Stimulated activated CD8-positive, alpha-beta memory T cell treated with anti-CD3 and anti-CD28 coated beads, Interleukin-15, amount 100 ng/mL, for 24 hours (primary cell): ENCODE measurements around the gene CHI3L2.

ENCODE experiments used
- DNase-seq: peaks from one replicate; pipeline ENCODE4 v3.0.0-alpha.2; 2020; ENCODE audit warnings: low read depth

Gene CHI3L2

DNA sequence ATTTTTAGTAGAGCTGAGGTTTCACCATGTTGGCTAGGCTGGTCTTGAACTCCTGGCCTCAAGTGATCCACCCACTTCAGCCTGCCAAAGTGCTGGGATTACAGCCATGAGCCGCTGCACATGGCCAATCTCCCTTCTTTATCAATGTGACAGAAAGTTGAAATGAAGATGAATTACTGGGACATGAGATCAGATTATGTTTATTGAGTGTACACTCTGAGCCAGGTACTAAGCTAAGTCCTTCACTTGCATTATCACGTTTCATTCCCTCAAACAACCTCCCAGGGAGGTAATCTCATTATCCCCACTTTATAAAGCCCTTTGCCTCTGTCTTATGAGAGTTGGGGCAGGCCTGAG is 6.3 kb upstream of the CHI3L2 start:
- DNase-seq: no peak

DNA sequence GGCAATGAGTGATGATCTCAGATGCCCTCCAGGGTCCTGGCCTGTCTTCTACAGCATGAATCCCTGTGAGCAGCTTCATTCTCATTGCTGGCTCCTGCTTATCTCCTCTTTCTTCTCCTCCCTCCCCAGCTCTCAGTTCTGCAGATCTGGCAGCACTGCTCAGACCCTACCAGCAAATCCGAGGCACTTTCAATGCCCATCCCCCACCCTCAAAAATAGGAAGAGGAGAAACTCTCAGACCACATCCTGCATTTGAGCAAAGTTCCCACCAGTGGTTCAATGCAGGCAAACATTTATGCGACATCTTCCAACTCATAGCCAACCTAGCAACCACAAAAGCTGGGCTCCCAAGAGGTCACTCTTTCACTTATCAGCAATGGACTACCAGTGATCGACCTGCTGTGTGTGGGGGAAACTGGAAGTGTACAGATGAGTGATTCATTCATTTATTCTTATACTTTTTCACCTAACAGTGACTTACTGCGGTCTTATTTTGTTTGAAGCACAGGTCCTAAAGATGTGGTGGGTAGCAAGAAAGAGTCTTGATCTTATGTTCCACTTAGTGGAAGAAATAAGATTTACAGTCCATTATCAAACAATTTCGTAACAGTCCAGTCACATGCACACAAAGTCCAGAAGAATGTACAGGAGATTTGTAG is 5.8 kb upstream of the CHI3L2 start:
- DNase-seq: no peak

DNA sequence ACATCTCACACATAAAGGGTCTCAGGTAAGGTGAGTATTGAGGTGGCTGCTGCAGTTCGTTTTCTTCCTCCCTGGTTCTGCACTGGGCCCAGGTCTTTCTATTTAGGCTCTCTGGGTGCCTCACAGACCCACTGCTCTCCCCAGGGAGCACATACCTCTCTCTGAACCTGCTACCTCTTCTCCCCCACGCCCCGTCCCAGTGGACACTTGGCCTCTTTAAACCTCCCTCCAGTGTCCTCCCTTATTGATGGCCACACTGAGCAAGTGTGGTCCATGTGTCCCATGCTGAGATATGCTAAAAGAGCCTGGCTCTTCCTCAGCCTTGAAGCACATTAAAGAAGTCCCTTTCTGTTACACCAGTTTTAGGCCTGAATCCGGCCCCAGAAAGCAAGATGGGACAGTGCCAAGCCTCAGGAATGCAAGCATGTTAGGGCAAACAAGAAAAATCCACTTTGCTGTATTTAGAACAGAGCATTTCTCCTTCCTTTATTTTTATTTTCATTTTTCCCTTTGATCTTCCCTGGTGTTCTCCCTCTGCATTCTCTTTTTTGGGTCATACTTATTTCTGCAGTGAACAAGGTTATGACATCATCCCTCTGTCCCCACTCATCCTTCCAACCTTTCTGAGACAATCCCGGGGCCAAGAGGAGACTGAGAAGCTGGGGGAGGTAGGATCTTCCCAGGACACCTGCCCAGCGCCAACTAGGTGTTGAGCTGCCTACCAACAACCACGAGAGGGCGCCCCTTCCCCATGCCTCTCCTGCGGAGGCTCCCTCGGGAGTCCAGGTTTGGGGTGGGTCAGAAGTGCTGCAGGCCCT is 5.0 kb upstream of the CHI3L2 start:
- DNase-seq: no peak

DNA sequence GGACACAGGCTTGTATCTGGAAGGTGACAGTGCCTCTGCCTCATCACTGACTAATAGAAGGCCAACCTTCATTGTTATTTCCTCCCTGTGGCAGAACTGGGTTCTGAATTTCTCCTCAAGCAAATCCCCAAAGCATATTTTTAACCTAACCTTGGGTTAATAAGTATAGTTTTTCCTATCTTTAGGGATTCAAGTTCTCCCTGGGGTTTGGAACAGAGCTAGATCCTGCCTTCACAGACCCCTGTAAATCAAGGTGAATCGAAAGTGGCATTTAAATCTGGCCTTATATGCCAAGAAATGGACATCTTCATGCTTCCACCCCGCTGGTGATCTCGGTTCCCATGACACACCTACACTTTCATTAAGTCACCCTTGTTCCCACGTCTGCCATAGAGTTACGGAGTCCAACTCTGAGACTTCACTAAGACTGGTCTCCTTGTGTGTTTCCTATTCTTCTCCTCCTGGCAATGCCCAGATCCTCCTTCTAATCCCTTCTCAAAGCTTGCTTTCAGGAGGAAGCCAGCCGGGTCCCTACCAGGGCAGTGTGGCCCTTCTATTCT is 4.3 kb upstream of the CHI3L2 start:
- DNase-seq: no peak

DNA sequence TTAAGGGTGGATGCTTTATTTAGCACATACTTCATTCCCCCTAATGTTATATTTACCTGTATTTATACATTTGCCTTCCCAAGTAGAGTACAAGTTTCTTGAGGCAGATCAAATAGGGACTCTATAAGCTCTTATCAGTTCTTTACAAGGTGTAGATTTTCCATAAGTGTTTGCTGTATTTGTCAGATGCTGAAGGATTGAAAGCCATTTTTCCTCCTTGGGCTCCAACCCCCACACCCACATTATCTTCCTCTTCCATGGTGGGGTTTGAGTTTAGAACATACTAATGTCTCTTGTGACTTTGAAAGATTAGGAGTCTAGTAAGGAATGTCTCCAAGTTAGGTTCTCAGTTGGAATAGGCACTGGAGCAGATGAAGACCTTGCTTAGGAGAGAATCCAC is 2.4 kb upstream of the CHI3L2 start:
- DNase-seq: no peak

DNA sequence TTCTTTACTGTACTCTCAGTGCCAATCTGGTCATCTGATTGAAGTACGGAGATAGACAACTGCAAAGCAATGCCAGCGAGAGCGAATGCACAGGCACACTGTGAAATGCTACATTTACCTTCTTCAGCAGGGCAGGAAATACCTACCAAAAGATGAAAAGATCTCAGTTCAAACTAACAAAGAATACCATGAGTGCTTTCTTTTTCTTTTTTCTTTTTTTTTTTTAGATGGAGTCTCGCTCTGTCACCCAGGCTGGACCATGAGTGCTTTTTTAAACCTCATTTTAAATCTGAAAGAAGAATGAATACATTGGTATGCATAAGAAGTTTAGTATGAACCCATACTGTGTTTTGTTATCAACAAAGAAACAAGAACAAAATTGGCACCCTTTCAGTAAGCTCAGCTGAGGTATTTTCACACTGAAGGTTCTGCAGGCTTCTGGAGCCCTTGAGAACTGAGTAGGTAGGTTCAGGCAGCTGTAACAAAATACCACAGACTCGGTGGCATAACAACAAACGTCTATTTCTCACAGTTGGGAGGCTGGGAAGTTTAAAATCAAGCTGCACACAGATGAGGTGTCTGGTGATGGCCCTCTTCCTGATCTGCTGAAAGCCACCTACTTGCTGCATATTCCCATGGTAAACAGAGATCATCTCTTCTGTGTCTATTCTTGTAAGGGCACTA is 1.7 kb upstream of the CHI3L2 start:
- DNase-seq: no peak

DNA sequence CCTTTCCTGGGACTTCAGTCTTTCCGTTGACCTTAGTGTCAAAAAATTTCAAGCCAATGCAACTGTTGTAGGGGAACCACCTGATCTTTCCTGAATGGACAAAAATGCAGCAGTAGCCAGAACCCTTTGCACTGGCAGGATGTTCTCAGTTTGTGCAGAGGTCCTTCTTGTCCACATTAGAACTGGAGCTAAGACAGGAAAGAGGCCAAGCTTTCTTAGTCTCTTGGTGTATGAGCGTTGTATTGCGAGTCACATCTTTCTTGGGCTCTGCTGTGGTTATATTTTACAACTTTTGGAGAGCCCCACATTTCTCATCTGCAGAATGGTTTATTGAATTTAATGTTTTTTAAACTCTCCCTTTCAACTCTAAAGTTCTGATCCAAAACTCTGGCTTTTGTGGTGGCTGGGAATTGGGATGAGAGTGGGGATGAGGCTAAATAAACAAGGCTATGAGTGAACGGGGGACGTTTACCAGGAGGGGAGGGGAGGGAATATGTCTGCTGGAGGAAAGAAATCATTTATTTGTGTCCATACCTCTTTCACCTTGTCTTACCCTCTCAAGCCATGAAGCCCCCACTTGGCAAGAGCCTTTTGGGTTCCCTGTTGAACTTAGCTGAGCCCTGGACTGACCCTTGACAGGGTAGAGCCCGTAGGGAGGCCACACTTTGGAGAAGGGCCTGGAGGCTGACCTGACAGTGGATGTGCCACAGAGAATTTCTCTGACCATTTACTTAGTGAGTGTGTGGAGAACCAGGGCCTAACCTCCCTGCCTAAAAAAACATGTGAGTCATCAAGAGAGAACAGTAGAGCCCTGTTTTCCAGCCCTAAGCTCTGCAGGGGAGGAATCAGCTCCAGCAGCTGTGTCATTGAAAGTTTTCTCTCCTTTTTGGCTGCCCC is 586 bp downstream of the CHI3L2 start:
- no peak for DNase-seq

DNA sequence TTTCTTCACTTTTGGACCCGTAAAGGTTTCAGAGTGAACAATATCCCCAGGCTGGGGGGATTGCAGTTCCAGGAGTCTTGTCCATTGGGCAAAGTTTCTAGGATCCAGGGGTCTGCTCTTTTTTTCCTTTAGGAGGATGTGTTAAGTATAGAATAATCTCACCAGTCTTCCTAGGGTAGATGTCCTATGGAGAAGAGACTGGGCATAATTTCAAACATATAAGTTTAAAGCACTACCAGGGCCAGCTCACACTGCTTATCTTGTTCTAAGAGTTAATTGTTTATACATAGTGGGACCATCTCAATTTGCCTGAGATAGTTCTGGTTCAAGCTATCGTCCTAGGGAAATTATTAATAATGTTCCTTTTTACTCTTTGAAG is 1.2 kb downstream of the CHI3L2 start:
- no peak for DNase-seq

DNA sequence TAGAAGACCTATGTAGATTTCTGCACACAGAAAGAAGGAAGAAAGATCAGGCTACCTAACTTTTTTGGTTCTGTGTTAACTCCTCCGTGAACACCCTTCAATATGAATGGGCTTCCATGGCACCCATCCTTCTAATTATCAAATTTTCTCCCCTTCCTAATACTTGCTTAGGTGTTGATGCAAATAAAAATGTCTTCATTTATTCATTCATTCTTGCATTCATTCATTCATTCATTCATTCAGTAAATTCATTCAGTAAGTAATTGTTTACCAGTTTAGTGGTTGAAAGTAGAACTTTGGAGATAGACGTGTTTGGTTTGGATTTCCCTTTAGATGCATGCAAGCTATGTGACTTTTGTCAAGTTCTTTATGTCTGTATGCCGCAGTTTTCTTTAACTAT is 4.6 kb downstream of the CHI3L2 start:
- no peak for DNase-seq

DNA sequence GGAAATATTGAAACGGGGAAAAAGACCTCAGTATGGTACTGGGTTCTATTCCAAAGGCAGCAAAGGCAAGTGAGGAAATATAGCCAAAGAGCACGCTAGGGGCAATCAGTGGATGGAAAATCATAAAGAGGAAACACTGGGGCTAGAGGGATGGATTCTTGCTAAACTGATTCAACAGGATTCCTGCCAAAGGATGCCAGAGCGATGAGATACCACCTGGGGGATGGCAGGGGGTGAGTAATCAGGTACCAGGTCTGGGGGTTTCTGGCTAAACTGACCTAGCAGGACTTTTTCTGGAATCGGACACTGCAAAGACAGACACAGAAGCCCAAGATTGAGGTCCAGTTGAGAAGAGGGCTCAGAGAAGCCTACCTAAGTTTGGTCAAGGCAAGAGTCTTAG is 6.7 kb downstream of the CHI3L2 start:
- no peak for DNase-seq

DNA sequence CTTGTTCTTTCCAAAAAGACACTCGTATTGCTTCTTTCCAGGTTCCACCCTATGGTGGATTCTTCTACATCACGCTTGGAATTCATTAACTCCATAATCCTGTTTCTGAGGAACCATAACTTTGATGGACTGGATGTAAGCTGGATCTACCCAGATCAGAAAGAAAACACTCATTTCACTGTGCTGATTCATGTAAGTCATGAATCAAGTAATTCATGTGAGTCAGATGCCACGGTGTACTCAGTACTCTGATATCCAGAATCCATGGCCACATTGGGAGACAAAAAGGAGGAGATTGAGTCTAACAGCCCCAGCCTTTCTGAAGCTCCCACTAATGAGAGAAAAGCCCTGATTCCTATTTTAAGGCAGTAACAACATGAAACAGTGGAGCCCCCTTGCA is 7.4 kb downstream of the CHI3L2 start:
- DNase-seq: no peak

DNA sequence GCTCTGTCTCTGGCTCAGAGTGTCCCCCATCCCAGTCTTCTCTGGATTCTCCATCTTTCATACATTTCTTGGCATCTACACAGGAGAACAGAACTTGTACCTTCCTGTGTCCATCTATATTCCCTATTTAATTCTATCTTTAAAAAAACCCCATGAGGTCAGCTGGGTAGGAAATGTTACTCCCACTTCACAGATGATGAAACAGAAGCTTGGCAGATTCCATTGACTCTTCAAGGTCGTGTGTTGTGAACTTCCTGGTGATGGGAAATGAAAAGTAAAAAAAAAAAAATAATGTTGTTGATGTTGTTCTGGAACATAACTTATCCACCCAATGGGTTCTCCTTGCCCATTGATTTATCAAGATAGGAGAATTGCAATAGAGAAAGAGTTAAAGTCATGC is 8.9 kb downstream of the CHI3L2 start:
- DNase-seq: no peak

DNA sequence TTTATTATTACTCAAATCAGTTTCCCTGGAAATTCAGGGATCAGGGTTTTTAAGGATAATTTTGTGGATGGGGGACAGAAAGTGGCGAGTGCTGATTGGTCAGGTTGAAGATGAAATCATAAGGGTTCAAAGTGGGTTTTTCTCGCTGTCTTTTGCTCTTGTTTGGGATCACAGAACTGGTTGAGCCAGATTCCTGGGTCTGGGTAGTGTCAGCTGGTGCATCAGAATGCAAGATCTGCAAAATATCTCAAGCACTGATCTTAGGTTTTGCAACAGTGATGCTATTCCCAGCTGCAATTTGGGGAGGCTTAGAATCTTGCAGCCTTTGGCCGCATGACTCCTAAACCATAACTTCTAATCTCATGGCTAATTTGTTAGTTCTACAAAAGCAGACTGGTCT is 9.3 kb downstream of the CHI3L2 start:
- DNase-seq: no peak

DNA sequence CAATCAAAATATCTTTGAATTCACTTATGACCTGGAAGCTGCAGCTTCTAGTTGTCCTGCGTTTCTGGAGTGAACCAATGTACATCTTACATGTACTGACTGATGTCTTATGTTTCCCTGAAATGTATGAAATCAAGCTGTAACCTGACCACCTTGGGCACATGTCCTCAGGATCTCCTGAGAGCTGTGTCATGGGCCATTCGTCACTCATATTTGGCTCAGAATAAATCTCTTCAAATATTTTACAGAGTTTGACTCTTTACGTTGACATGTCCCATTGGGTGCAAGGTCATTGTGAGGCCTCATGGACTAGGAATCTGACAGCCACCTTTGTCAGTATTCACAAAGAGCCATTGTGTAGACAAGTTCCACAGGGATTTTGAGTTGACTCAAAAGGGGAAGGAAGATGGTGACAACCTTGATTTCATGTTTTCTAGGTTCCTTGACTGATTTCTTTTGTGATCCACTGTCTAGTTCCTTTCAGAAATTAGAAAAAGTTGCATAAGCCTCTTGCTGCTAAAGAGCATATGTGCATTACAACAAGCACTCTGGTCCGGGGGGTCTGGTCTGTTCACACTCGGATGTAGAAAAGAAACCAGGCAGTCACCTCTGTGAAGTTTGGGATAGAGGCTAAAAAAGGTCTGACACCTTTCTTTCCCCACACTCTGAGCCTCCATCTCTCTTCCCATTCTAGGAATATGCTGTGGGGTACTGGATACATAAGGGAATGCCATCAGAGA is 10.7 kb downstream of the CHI3L2 start:
- DNase-seq: no peak

DNA sequence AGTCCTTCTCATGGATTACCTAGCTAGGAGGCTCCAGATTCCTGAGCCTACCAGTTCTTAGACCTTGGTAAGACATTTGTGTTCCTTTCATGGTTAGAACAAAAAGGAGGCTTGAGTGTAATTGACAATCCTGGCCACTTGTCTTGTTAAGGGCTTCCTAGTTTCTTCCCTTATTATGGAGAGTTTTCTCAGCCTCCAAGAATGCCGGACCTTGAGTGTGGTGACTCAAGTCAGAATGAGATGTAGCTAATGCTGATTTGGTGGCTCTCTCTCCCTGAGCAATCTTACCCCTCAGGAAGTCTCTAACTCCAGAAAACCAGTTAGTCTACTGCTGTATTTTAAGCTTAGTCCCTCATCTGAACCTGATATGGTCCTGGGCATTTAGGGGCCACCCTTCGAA is 14.3 kb downstream of the CHI3L2 start:
- no peak for DNase-seq

DNA sequence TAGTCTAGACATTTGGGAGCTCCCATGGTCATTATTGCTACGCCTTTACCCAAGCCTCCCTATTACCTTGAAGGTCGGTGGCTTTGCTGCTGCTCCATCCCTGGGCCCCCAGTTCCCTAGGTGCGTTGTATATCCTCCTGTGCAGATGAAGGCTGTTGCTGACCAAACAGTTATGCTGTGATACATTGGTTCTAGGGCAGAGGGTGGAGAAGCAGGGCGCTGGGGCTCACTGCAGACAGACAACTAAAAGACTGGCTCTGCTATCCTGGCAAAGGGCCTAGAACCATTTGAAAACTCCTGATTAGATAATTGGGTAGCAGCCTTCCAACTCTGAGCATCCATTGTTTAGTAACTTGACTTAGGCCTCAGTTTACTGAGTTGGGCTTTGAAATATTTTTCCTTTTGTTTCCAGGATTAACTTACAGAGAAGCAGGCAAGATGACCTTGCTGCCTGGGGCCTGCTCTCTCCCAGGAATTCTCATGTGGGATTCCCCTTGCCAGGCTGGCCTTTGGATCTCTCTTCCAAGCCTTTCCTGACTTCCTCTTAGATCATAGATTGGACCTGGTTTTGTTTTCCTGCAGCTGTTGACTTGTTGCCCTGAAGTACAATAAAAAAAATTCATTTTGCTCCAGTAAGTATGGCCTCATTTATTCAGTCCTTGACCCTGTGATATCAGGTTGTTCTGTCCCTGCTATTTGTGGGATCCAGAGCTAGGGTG is 15.5 kb downstream of the CHI3L2 start:
- no peak for DNase-seq

DNA sequence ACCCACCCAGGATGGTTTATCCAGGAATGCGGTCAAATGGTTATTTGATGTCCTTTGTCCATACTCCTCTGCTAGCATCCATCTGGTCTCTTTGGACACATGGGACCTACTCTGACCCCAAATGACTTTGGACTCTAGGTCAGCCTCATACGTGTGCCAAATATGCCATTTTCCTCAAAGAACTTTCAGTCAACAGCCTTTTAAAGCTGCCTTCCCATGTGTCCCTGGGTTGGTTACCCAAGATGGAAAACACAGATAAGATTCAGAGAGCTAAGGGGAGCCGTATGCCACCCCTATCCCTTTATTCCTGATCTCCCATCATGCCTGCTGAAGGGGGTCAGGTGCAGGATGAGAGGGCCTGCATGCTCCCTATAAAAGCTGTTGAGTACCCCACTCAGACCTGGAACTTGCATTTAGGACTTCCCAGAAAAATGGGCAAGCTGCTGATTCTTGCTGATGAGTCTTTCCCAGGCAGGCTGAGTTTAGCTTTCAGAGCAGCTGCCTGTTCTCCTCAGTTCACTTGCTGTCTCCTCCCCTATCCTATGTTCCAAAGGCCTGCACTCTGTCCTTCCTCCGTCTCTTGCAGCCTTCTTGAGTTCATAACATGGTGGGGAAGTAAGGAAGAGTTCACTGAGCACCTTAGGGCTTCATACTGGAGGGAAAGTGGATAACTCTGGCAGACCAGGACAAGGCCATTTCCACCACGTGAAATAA is 19.8 kb downstream of the CHI3L2 start:
- no peak for DNase-seq

DNA sequence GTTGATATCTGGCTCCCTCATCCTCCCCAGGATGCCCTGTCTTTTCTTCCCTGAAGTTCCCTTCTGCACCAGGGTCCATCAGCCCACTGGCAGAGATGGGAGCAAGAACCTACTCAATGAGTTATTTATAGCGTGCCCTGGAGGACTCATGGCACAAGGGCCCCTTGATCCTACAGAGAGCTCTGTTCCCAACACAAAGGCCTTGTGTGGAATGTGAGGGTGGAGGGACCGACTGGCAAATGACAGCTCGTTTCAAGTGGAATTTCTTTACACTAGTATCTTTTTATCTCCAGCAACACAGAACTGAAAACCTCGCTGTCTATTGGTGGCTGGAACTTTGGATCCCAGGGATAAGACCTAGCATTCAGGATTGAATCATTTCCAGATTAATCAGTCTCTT is 22.4 kb downstream of the CHI3L2 start:
- no peak for DNase-seq

DNA sequence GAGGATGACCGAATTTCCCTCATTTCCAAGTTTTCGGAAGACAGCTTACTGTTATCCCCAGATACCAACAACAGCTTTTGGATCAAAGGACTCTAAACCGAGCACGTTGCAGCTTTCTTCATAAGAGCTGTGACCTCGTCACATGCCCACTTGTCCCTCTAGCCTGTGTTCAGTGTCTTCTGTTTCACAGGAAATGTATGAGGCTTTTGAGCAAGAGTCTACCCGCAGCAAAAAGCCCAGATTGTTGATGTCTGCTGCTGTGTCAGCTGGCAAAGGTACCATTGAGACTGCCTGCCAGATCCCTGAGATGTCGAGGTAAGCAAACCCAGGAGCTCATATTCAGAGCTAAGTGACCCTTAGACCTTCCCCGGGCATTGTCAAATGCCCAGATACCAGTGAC is 24.1 kb downstream of the CHI3L2 start:
- DNase-seq: no peak

DNA sequence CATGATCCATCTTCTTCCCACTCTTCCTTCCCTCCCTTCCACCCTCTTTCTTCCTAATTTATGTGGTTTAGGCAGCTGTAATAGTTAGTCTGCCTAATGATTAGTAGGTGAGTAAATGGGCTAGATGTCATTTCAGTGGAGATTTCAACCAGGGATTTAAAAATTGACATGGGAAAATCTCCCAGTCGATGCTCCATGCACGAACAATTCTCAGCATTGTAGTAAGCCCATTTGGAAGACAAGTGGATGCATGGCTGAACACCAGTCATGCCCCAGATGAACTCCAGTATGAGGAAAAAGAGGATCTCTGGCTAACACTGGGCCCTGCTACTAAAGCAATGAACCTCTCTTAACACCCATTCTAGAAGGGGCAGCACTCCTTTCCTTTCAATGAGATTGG is 25.3 kb downstream of the CHI3L2 start:
- no peak for DNase-seq
